GM03348 (cell line): ENCODE measurements around the gene TNC.
"Not testable (repeated sequence)": the region's sequence is repeated elsewhere in the genome, so short reads cannot be mapped to it uniquely, and the experiment has no call there.

Experiments used
- DNase-seq: peaks from one replicate; pipeline ENCODE4 v3.0.0; 2012; ENCODE audit warnings: low spot score

TNC gene

GRCh38 chr9:115135821-115136778 is 18.1 kb upstream of the TNC start:
- DNase-seq, result no peak

- no peak for DNase-seq
Measured at GRCh38 chr9:115134941-115135340, 17.0 kb upstream of the TNC start.

- DNase-seq, result peak; percentile 74
Measured at GRCh38 chr9:115133649-115134048, 15.7 kb upstream of the TNC start.

- DNase-seq, result peak; percentile 43
Measured at GRCh38 chr9:115132648-115133047, 14.7 kb upstream of the TNC start.

- no peak for DNase-seq
Measured at GRCh38 chr9:115130176-115130575, 12.2 kb upstream of the TNC start.

GRCh38 chr9:115128726-115129125 is 10.8 kb upstream of the TNC start:
- not testable (repeated sequence) for DNase-seq

GRCh38 chr9:115127191-115127817 is 9.3 kb upstream of the TNC start:
- no peak for DNase-seq

GRCh38 chr9:115126404-115126803 is 8.4 kb upstream of the TNC start:
- DNase-seq, result no peak

GRCh38 chr9:115122937-115123336 is 5.0 kb upstream of the TNC start:
- DNase-seq, result no peak

GRCh38 chr9:115121181-115121580 is 3.2 kb upstream of the TNC start:
- no peak for DNase-seq

- DNase-seq, result peak; percentile 72
Measured at GRCh38 chr9:115118879-115119218, 892 bp upstream of the TNC start.

- DNase-seq, result no peak
Measured at GRCh38 chr9:115116421-115117284, 1.3 kb downstream of the TNC start.

GRCh38 chr9:115115924-115116323 is 2.0 kb downstream of the TNC start:
- DNase-seq, result peak; percentile 61

GRCh38 chr9:115115117-115115880 is 2.7 kb downstream of the TNC start:
- DNase-seq, result no peak

GRCh38 chr9:115114546-115114945 is 3.4 kb downstream of the TNC start:
- DNase-seq, result no peak

- DNase-seq, result no peak
Measured at GRCh38 chr9:115114084-115114483, 3.9 kb downstream of the TNC start.

GRCh38 chr9:115111874-115112273 is 6.1 kb downstream of the TNC start:
- DNase-seq, result no peak

- DNase-seq, result peak; percentile 54
Measured at GRCh38 chr9:115109486-115109885, 8.5 kb downstream of the TNC start.

GRCh38 chr9:115107701-115108100 is 10.3 kb downstream of the TNC start:
- DNase-seq, result no peak

- DNase-seq, result no peak
Measured at GRCh38 chr9:115106642-115107041, 11.3 kb downstream of the TNC start.

GRCh38 chr9:115106001-115106400 is 12.0 kb downstream of the TNC start:
- no peak for DNase-seq

GRCh38 chr9:115104908-115105307 is 13.0 kb downstream of the TNC start:
- peak; percentile 37 for DNase-seq
